WTC11 (cell line): ENCODE data around the gene NECTIN1.

ENCODE experiments used
- FOXP1 ChIP-seq: sonication (generic); formaldehyde crosslinking; IDR thresholded peaks from 2 replicates; pipeline ENCODE4 v1.8.0; 2022; ENCODE audit warnings: missing genetic modification reagents, mild to moderate bottlenecking, moderate library complexity, borderline replicate concordance
- FOXP4 ChIP-seq: sonication (generic); formaldehyde crosslinking; IDR thresholded peaks from 2 replicates; pipeline ENCODE4 v1.8.0; 2022; ENCODE audit warnings: mild to moderate bottlenecking, missing genetic modification reagents
- GABPB1 ChIP-seq: sonication (generic); formaldehyde crosslinking; IDR thresholded peaks from 2 replicates; pipeline ENCODE4 v1.8.1; 2023; ENCODE audit warnings: mild to moderate bottlenecking, missing genetic modification reagents
- KAT7 ChIP-seq: sonication (generic); formaldehyde crosslinking; IDR thresholded peaks from 2 replicates; pipeline ENCODE4 v1.8.1; 2023; ENCODE audit warnings: missing genetic modification reagents, mild to moderate bottlenecking, borderline replicate concordance
- MYBL2 ChIP-seq: sonication (generic); formaldehyde crosslinking; IDR thresholded peaks from 2 replicates; pipeline ENCODE4 v1.8.1; 2023; ENCODE audit warnings: mild to moderate bottlenecking, moderate library complexity, missing genetic modification reagents
- NFE2L1 ChIP-seq: sonication (generic); formaldehyde crosslinking; IDR thresholded peaks from 2 replicates; pipeline ENCODE4 v1.8.1; 2023; ENCODE audit warnings: missing genetic modification reagents
- SP1 ChIP-seq: sonication (generic); formaldehyde crosslinking; conservative IDR thresholded peaks from 2 replicates; pipeline ENCODE4 v1.8.1; 2022; ENCODE audit warnings: missing genetic modification reagents
- TF ChIP-seq, protein P1 (sequence below): fragments of 200-600 bp; IDR thresholded peaks from 2 replicates; pipeline ENCODE4 v1.8.0; 2022; ENCODE audit warnings: antibody characterized with exemption

GRCh38 chr11:119664063-119664572 is 64.9 kb downstream of the NECTIN1 start:
- TF ChIP-seq SP1 (CRISPR knock-in tag) (no peak), KAT7 (CRISPR knock-in tag) (no peak), GABPB1 (CRISPR knock-in tag) (no peak), FOXP4 (no peak), MYBL2 (CRISPR knock-in tag) (no peak), FOXP1 (CRISPR knock-in tag) (no peak), NFE2L1 (CRISPR knock-in tag) (no peak)
- TF ChIP-seq, protein P1, sequence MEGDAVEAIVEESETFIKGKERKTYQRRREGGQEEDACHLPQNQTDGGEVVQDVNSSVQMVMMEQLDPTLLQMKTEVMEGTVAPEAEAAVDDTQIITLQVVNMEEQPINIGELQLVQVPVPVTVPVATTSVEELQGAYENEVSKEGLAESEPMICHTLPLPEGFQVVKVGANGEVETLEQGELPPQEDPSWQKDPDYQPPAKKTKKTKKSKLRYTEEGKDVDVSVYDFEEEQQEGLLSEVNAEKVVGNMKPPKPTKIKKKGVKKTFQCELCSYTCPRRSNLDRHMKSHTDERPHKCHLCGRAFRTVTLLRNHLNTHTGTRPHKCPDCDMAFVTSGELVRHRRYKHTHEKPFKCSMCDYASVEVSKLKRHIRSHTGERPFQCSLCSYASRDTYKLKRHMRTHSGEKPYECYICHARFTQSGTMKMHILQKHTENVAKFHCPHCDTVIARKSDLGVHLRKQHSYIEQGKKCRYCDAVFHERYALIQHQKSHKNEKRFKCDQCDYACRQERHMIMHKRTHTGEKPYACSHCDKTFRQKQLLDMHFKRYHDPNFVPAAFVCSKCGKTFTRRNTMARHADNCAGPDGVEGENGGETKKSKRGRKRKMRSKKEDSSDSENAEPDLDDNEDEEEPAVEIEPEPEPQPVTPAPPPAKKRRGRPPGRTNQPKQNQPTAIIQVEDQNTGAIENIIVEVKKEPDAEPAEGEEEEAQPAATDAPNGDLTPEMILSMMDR, result no peak
